G401 (cell line): ENCODE measurements around the gene LRRC28. TPM values are rescaled to one million over a fixed set of nuclear protein-coding genes. Genes with fewer than 3 reads are reported as not detected.
"Not testable (repeated sequence)": the region's sequence is repeated elsewhere in the genome, so short reads cannot be mapped to it uniquely, and the experiment has no call there.

ENCODE experiments used
- DNase-seq: peaks from one replicate; pipeline ENCODE4 v3.0.0-alpha.2; 2015; ENCODE audit warnings: low spot score
- in situ Hi-C: cut with HindIII; loops from 2 replicates; pipeline ENCODE4 v1.10.0; 2016; ENCODE audit warnings: low sequenced_read_pairs, mixed read lengths
- total RNA-seq: library from RNA; depleted of rRNA; stranded (reverse); fragments of >200 nt; shearing (Covaris generic); gene quantifications from 2 replicates; pipeline ENCODE4 v1.2.3, GENCODE V29; 2014; rRNA removed

LRRC28 gene
- total RNA-seq = 31.8 and 67.0 TPM in 2 replicates

DNA sequence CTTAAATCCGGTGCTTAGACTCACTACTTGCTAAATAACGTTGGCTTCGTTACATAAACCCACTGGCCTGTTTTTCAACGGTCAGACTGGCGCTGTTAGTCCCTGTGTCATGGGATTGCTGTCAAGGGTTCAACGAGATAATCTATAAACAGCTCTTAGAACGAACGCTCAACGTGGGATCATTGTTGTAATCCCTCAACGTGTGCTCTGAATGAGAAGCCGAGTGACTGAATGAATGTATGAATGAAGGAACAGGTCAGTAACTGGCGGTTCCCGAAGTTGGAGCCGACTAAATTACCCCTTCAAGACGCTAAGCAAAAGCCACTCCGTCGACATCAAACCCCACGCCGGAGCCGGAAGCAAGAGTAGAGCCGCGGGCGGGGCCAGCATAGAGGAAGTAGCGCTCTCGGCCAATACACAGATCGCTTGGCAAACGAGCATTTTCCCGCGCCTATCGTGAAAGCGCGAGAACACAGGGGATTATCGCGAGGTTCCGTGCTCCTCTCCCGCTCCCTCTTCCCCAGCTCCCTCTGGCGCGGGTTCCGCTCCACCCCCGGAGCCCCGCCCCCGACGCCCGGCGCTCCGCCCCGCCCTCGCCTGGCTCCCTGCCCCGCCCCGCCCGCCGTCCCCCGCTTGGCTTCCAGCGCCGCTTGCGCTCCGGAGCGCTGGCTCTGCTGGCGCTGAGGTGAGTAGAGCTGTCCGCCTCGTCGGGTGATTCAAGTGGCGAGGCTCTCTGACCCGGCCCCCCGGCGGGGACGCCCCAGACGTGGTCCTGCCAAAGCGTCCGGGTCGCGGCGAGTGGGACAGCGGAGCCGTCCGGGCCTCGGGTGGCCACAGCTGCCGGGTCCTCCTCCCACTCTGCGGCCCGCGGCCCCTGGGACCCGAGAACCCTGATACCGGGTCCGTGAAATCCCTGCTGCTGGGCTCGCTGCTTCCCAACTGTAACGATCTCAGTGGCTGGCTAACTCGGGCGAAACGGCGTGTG lies at the start of gene LRRC28:
Gene LRRC28, plus strand, starts transcription at position 625 of the 985 bp plus-strand sequence. CDS start 4,477 bp downstream, outside the sequence.
- in situ Hi-C loops = no loop called here
- peak; percentile 100 for DNase-seq

DNA sequence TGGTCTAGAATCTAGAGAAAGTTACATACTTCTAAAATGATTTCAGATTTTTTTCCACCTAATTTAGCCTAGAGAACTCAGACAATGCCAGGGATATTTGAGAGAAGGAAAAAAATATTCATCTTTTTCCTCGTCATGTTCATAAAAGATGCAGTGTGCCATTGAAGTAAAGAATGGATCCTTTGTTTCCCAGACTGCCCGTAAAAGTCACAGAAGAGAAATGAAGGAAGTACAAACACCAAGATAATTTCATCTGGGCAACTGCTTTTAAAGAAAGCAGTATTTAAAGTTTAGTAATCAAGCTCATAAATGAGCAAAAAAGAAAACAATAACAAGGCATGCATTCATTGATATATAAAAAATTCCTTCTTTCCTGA lies 49.1 kb upstream of the LRRC28 start:
- DNase-seq = no peak
- in situ Hi-C loops = no loop called here

DNA sequence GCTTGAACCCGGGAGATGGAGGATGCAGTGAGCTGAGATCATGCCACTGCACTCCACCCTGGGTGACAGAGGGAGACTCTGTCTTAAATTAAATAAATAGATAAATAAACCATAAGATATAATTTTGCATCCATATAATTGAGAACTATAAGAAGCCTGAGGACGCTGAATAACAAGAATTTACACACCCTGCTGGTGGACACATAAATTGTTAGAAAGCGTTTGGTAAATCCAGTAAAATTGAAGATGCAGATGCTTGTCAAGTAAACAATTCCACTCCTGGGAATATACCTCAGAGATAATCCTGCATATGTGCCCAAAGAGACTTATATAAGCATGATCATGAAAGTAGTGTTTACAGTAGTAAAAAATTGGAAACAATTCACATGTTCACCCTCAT lies 43.6 kb upstream of the LRRC28 start:
- no peak for DNase-seq
- in situ Hi-C loops = no loop called here

DNA sequence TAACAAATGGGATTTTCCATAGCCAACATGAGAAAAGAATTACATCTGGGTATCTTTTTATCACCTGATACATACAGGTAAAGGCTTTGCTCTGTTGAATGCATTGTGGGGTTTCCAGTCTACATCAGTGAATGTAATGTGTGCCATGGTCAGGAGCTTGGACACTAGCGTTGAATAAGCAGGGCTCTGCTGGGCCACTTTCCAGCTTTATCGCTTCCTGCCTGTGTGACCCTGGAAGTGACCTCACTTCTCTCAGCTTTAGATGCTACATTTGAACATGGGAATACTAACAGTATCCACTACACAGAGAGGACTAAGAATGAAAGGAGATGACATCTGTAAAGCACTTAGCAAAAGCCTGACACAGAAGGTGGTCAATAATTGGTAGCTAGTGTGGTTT lies 42.0 kb upstream of the LRRC28 start:
- in situ Hi-C loops = no loop called here
- no peak for DNase-seq

DNA sequence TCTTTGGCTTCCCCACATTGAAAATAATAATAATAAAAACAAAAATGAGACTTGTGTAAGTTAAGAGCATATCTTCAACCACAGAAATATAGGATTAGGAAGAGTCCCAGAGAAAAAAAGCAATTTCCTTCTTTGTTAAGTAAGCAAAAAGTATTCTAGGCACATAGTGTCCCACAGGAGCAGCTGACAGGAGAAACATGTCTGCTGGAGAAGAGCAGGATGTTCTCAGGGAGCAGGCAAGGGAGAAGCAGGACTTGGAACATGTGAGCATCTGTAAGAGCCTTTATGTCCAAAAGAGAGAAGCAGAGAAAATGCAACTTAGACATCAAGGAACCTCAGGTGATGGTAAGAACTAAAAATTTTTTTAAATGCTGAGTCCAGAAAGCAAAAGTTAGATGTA lies 40.9 kb upstream of the LRRC28 start:
- DNase-seq = no peak
- in situ Hi-C loops = loop anchor here (5.0 kb wide), 1 partner anchor 43 kb away; no protein-coding TSS in a partner anchor

DNA sequence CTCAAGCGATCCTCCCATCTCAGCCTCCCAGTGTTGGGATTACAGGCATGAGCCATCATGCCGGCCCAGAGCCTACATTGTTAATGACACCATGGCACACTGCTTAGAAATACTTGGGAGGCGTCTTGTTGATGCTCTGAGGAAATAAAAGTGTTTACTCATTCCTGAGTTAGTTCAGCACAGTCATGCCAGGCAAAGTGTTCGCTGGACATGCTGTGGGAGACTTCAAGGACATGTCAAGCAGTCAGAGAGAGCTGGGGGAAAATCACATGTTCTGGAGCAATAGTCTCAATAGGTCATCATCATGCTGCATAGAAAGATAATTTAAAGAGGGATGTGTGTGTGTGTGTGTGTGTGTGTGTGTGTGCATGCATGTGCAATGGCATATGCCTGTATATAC lies 39.4 kb upstream of the LRRC28 start:
- no peak for DNase-seq
- in situ Hi-C loops = loop anchor here (5.0 kb wide), 1 partner anchor 45 kb away; no protein-coding TSS in a partner anchor

DNA sequence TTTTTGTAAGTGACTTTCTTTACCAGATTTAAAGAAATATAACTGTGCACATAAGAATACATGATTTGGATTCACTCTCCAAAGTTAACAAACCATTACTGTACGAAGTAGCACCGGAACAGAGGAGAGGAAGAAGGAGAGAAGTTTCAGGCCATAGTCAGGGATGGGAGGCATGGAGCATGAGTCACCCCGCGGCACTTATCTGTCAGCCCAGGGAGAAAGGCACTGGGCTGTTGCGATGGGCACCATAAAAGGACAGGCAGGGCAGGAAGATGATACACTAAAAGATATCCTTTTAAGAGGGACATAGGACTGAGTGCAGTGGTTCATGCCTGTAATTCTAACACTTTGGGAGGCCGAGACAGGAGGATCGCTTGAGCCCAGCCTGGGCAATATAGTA lies 38.9 kb upstream of the LRRC28 start:
- no peak for DNase-seq
- in situ Hi-C loops = loop anchor here (5.0 kb wide), 1 partner anchor 45 kb away; no protein-coding TSS in a partner anchor

DNA sequence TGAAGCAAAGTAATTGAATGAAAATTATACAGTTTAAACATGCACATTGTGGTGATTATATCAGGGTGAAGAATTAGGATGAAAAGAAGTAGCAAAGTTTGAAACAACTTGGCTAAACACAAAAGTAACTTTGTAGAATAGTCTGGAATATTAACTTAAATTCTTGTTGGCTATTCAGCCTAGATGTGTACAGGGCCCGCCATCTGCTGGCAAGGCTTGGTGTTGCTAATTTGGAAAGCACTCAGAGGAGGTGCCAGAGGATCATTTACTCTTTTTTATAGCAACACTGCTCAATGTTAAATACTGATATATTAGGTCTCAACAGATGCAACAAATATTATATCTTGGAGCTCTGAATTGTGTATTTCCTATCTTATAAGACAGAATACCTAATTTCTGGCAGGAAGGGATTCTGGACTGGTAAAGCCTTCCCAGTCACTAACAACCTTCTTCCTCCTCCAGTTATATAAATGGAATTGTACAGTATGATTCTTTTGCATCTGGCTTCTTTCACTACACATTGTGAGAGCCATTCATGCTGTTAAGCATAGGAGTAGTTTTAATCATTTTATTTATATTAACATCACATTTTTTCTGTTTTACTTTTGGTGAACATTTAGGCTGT lies 38.0 kb upstream of the LRRC28 start:
- DNase-seq = peak; percentile 49
- in situ Hi-C loops = loop anchor here (5.0 kb wide), 1 partner anchor 46 kb away; no protein-coding TSS in a partner anchor

DNA sequence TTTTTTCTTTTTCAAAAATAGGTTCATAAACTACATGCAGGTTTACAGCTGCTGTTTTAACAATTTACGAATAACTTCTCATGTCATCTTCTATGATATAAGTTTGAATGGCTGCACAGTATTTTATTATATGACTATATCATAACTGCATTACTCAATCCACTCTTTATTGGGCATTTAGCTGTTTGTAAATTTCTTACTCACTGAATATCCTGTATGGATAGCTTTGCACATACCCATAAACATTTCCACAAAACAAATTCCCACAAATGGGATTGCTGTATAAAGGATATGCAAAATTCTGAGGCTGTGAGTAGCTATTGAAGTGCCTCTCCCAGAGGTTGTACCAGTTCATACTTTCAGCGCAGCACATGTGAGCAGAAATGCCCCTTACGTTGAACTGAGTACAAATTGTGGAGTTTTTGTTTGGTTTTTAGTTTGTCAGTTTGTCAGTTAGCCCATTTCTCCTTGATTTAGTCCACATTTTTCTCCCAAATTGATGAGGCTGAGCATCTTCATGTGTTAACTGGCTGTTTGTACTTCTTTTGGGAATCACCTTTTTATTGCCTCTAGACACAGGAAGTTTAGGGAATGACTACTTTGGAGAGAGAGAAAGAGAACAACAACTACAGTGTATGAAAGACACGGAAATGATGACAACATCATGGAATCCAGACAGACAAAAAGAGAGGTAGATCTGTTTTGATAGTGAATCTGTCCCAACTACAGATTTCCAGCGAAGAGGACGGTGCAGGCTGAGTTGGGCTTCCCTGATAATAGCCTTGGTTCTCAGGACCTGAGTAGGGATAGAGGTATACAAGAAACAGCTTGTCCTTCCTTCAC lies 26.7 kb upstream of the LRRC28 start:
- no peak for DNase-seq

DNA sequence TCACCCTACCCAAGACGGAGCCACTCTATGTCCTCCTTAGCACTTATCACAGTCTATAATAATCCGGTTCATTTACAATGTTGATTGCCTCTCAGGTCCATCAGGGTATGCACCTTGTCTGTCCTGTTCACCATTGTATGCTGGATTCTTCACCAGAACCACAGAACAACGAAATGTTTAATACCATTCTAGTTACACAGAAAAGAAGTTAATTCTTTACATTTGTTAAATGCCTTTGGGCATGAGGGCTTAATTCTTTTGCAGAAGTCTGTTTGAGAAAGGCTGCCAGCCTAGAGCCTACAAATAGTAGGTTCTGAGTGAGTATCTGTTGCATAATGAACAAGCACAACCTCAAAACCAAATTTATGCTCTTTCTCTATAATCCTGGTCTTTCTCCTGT lies 24.5 kb upstream of the LRRC28 start:
- in situ Hi-C loops = no loop called here
- DNase-seq = no peak

More for the DNA sequence above, 26.7 kb upstream of the LRRC28 start:
- in situ Hi-C loops = no loop called here

DNA sequence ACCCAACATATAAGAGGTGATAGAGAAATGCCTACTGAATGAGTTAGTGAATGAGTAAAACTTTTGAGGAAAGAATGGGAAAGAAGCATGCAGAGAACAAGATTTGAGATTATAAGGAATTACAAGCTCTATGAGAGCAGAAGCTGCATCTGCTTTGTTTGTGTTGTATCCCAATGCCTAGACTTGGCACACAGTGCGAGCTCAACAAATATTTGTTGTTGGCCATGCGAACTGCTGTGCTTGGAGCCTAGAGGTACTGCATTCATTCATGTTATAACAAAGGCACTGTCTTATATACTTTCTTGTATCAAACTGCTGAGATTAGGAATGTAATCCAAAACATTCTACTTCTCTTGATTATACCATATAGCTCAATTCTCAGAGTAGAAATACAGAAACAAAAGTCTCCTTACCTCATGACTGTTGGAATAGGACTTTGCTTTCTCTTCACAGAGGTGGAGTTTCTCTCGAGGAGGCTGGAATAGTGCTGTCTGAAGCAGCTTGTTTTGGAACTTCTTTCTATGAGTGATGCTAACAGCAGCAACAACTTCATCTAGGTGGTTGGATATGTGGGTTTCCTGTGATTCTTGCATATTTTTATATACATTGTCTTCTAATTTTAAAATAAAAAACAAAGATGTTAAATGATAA lies 23.0 kb upstream of the LRRC28 start:
- in situ Hi-C loops = no loop called here
- DNase-seq = no peak

DNA sequence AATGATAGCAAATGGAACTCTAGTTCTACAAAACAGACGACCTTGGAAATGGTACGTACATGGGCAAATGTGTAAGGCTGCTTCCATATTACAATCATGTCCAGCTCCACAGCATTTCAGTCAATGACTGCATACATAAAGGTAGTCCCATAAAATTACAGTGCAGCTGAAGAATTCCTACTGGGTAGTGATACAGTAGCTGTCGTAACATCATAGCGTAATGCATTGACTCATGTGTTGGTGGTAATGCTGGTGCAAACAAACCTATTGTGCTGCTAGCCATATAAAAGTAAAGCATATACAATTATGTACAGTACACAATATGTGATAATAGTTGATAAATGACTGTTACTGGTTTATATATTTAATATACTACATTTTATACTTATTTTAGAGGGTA lies 20.4 kb upstream of the LRRC28 start:
- no peak for DNase-seq
- in situ Hi-C loops = no loop called here

DNA sequence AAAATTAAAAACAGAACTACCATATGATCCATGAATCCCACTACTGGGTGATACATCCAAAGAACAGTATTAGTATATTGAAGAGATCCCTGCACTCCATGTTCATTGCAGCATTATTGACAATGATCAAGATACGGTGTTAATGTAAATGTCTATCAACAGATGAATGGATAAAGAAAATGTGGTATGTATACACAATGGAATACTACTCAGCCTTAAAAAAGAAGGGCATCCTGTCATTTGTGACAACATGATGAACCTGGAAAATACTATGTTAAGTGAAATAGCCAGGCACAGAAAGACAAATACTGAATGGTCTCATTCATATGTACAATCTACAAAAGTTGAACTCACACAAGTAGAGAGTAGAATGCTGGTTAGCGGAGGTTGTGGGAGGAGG lies 18.5 kb upstream of the LRRC28 start:
- DNase-seq = no peak
- in situ Hi-C loops = no loop called here

DNA sequence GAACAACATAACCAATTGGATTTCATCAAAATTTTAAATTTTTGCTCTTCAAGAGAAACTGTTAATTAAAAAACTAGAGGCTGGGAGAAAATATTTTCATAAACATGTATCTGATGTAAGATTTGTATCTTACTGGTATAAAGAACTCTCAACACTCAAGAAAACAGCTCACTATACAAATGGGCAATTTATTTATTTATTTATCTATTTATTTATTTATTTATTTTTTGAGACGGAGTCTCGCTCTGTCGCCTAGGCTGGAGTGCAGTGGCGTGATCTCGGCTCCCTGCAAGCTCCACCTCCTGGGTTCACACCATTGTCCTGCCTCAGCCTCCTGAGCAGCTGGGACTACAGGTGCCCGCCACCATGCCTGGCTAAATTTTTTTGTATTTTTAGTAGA lies 17.1 kb upstream of the LRRC28 start:
- in situ Hi-C loops, DNase-seq: not testable (repeated sequence)

DNA sequence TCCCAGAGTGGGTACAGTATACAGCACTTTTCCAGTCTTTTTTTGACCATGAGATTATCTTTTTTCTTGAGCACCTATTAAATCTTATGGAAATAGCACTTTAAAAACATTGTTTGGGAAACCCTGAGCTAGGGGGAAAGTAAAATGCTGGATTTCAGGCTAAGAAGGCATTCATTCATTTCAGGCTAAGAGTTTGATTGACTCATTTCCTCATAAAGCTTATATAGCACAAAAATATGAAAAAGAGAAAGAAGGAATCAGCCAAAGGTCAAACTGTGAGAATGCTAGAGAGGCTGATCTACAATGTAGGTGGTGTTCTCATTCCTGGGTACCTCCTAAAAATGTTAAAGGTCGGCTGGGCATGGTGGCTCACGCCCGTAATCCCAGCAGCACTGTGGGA lies 12.4 kb upstream of the LRRC28 start:
- no peak for DNase-seq
- in situ Hi-C loops = no loop called here

DNA sequence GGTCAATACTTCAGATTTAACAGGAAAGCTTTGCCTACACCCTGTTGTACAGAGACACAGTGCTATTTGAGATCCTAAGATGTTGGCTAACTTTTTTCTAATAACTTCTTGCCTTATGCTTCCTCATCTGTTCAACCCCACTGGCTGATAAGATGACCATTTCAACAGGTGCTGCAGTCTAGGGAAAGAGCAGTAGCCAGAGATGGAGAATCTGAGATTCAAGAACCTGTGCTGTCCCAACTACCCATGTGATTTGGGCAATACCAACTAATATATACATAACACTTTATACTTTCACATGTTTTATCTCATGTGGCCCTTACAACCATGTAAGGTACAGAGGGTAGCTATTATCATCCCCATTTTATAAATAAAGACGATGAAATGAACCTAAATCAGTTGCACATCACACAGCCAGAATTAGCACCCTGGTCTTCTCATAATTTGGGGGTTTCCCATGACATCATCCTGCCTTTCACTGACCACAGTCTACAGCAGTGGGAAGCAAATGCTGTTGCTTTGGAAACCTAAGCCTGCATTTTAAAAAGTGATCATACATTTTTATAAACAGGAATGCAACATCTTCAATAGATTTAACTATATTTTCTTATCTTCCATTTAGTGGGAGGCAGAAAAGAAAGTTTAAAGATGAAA lies 11.6 kb upstream of the LRRC28 start:
- DNase-seq = no peak
- in situ Hi-C loops = no loop called here

DNA sequence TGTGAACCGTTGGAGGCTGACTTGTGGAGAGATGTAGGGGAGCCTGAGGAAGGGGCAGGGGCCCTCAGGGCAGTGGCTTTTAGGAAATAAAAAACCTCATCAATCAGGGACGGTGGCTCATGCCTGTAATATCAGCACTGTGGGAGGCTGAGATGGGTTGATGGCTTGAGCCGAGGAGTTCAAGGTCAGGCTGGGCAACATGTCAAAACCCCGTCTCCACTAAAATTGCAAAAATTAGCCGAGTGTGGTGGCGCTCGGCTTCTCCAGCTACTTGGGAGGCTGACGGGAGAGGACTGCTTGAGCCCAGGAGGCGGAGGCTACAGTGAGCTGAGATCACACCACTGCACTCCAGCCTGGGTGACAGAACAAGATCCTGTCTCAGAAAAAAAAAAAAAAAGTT lies 9.5 kb upstream of the LRRC28 start:
- DNase-seq = no peak

DNA sequence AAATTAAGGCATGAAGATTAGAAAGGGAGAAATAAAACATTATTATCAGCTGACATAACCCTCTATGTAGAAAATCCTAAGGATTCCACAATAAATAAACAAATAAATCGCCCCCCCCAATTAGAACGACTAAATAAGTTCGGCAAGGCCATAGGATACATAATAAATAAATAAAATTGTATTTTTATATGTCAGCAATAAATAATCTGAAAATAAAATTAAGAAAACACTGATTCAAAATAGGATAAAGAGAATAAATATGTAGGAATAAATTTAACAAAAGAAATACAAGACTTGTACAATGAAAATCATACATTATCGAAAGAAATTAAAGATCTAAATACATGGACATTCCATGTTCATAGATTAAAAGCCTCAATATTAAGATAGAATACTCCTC lies 7.0 kb upstream of the LRRC28 start:
- DNase-seq = no peak
- in situ Hi-C loops = no loop called here

More for the DNA sequence above, 9.5 kb upstream of the LRRC28 start:
- in situ Hi-C loops = no loop called here
